IPS-18c (cell line): Measurements from ENCODE around the gene LPCAT1.

Experiments used
- H3K4me3 ChIP-seq: 2 replicates; pipeline ENCODE4 v1.7.0; 2013; ENCODE audit warnings: low read depth, mild to moderate bottlenecking, low read length, moderate library complexity; ENCODE audit not compliant: insufficient read depth
- H3K9me3 ChIP-seq: one replicate; pipeline ENCODE4 v1.6.1; 2013; ENCODE audit warnings: mild to moderate bottlenecking, low read length, moderate library complexity; ENCODE audit not compliant: control insufficient read depth, insufficient read depth

LPCAT1 gene

DNA sequence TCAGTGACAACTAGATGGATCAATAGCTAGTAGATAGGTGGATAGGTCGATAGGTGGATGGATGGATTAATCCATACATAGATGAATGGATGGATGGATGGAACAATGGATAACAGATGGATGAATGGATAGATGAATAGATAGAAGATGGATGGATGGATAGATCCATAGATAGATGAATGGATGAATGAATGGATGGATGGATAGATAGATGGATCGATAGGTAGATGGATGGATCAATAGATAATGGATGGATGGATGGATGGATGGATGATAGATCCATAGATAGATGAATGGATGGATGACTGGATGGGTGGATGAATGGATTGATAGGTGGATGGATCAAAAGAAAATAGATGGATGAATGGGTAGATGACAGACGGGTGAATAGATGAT is 83.7 kb downstream of the LPCAT1 start:
- H3K4me3 ChIP-seq, result no peak overlapping the region
- peaks cover 4% of the 10 kb centered on the region for H3K9me3 ChIP-seq

DNA sequence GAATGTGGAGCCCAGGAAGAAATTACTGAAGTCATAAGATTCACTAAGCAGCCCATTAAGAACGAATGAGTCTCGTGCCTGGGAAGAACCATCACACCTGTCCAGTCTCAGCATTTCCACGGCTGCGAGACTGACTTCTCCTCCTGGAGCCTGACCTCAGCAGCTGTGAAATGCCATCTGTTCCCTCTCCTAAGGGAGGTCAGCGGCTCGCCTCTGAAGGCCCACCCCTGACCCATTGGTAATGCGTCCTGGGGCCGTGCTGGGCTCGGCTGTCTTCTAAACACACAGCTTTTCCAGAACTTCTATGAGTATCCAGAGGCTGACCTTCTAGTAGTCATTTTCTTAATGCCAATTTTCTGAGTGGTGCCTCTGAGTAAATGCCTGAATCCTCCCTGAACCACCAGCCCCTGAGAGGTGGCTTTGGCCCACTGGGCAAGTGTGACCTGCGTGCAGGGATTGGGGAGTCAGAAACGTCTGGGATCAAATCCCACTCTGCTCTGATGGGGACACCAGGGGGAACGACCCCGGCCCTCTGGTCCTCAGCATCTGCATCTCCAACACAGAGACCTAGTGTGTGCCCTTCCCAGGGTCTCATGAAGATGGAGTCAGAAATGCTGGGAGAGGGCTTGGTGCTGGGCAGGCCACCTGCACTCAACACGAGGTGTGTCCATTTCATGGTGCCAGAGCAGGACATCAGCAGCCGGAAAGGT is 84.2 kb downstream of the LPCAT1 start:
- Histone ChIP-seq H3K9me3 (peaks cover 4% of the 10 kb centered on the region), H3K4me3 (no peak overlapping the region)

GRCh38 chr5:1438871-1439270 is 84.9 kb downstream of the LPCAT1 start:
- Histone ChIP-seq H3K9me3 (peaks cover 4% of the 10 kb centered on the region), H3K4me3 (no peak overlapping the region)

GRCh38 chr5:1437876-1438559 is 85.7 kb downstream of the LPCAT1 start:
- peaks cover 4% of the 10 kb centered on the region for H3K9me3 ChIP-seq
- H3K4me3 ChIP-seq, result no peak overlapping the region

DNA sequence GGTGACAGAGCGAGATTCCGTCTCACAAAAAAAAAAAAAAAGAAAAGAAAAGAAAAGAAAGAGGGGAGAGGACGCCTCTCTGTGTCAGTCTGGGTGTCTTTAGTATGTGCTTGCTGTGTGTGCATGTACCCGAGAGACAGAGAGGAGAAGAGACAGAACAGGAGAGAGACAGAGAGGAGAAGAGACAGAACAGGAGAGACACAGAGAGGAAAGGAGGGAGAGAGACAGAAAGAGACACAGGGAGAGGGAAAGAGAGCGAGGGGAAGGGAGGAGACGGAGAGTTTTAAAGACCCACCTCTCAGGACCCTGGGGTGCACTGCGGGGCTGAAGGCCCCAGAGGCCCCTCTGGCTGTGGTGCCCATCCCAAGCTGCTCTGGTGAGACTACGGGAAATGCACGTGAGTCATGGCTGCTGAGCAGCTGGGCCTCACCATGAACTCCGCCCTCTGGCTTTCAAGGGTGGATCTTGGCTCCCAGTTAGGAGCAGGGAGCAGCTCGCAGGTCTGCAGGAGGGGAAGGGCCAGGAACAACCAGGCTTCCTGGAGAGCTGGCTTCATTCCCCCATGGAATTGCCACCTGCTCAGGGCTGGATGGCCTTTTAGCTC is 86.4 kb downstream of the LPCAT1 start:
- H3K4me3 ChIP-seq, result no peak overlapping the region

GRCh38 chr5:1436681-1437080 is 87.1 kb downstream of the LPCAT1 start:
- no peak overlapping the region for H3K4me3 ChIP-seq
- H3K9me3 ChIP-seq, result peaks cover 8% of the 10 kb centered on the region

More for the DNA sequence above, 86.4 kb downstream of the LPCAT1 start:
- peaks cover 8% of the 10 kb centered on the region for H3K9me3 ChIP-seq

- Histone ChIP-seq H3K9me3 (peaks cover 6% of the 10 kb centered on the region), H3K4me3 (no peak overlapping the region)
Measured at GRCh38 chr5:1436036-1436435, 87.7 kb downstream of the LPCAT1 start.

DNA sequence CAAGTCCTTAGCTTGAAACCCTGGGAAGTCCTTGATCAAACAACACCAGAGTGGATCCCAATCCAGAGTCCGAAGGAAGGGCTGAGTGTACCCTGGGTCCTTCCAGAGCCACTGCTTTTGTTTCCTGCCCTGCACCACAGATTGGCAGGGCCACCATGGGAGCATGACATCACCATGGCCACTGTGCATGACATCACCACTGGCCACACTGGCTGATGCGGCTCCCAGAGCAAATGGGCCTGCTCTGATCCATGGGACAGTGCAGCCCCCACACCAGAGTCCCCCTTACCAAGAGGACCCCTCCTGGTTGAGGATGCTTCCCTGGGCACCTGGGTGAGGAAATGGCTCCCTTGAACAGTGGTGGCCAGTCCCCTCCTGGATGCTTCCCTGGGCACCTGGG is 88.4 kb downstream of the LPCAT1 start:
- Histone ChIP-seq H3K9me3 (peaks cover 6% of the 10 kb centered on the region), H3K4me3 (no peak overlapping the region)

- no peak overlapping the region for H3K4me3 ChIP-seq
- H3K9me3 ChIP-seq, result peaks cover 6% of the 10 kb centered on the region
Measured at GRCh38 chr5:1432296-1432695, 91.5 kb downstream of the LPCAT1 start.

DNA sequence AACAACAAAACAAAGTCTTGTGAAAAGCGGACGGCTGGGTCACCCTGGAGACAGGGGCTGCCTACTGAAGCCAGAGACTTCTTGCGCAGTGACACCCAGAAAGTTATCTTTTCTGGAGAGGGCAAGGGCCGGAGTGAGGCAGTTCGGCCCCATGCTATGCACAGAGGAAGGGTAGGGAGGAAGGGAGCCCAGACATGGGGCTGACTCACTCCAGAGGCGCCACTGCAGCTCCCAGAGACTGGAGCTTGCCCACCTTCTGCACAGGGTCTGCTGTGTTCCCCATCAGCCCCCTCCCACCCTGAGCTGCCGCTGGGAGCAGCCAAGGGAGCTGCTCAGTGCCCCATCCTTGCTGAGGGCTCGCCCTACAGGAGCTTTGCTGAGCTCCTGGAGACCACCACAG is 91.9 kb downstream of the LPCAT1 start:
- peaks cover 6% of the 10 kb centered on the region for H3K9me3 ChIP-seq
- no peak overlapping the region for H3K4me3 ChIP-seq

DNA sequence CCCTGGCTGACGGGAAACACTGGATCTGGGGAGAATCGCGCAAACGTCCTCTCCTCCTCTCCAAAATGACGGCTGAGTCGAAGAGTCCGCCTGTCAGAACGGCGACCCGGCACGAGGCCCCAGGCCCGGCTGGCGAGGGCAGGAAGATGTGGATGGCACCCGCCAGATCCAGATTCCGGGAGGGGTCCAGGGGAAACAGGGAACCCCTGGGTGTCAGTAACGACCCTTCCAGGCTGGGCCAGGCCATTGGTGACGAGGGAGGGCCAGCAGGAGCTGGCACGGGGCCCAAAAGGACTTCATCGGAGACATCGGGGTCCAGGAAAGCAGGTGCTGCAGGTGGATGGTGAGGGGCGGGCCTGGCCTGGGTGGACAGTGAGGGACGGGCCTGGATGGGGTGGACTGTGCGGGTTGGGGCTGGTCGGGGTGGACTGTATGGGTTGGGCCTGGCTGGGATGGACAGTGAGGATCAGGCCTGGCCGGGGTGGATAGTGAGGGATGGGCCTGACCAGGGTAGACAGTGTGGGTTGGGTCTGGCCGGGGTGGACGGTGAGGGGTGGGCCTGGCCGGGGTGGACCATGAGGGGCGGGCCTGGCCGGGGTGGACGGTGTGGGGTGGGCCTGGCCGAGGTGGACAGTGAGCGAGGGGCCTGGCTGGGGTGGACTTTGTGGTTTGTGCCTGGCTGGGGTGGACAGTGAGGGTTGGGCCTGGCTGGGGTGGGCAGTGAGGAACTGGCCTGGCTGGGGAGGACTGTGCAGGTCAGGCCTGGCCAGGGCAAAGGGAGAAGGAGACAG is 92.5 kb downstream of the LPCAT1 start:
- H3K4me3 ChIP-seq, result no peak overlapping the region
- H3K9me3 ChIP-seq, result peaks cover 6% of the 10 kb centered on the region

GRCh38 chr5:1430121-1430795 is 93.5 kb downstream of the LPCAT1 start:
- Histone ChIP-seq H3K9me3 (peaks cover 6% of the 10 kb centered on the region), H3K4me3 (no peak overlapping the region)

DNA sequence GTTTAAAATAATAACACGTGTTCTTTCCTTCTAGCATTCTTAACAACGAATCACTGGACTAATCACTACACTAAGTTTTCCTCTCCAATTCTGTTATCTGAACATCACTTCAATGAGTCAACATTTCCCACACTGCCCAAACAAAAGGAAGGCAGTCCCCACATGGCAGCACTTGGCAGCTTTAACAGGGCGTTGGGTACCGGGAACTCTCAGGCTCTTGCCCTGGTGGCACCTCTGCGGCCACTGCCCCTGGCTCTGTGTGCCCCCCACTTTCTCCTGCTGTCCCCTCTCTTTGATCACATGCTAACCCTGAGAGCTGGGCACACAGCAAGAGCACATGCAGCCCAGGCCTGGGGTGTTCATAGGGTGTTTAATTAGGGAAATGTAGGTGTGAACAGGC is 94.3 kb downstream of the LPCAT1 start:
- Histone ChIP-seq H3K4me3 (no peak overlapping the region), H3K9me3 (peaks cover 6% of the 10 kb centered on the region)

DNA sequence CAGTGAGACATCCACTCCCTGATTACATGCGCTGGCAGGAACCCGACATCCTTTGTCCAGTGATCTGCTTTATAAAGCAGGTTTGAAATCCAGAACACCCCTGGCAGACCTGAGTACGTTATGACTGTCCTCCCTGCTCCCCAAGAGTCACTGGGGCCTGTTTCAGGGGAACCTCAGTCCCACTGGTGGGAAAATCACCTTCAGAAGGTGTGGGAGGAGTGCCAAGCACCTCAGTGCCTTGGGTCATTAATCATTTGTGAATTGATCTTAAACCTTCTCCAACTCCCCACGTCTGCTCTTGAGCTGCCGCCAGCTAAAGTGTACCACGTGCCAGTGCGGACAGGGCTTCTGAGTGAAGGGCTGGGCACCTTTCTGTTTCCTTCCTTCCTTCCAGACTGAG is 94.7 kb downstream of the LPCAT1 start:
- H3K9me3 ChIP-seq, result peaks cover 6% of the 10 kb centered on the region

DNA sequence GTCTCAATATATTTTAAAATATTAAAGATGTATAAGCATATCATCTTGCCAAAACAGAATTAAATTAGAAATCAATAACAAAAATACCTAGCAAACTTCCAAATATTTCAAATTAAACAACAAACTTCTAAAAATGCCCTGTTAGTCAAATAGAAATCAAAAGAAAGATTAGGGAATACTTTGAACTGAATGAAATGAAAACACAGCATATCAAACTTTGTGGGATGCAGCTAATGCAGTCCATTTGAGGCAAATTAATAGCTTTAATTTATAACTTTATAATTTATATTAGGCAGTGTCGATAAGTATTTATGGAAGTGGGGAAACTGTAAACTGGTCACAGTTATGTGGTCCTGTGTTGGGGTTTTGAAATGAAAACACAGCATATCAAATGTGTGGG is 95.7 kb downstream of the LPCAT1 start:
- H3K4me3 ChIP-seq, result no peak overlapping the region
- H3K9me3 ChIP-seq, result peaks cover 6% of the 10 kb centered on the region

More for the DNA sequence above, 94.7 kb downstream of the LPCAT1 start:
- H3K4me3 ChIP-seq, result no peak overlapping the region

DNA sequence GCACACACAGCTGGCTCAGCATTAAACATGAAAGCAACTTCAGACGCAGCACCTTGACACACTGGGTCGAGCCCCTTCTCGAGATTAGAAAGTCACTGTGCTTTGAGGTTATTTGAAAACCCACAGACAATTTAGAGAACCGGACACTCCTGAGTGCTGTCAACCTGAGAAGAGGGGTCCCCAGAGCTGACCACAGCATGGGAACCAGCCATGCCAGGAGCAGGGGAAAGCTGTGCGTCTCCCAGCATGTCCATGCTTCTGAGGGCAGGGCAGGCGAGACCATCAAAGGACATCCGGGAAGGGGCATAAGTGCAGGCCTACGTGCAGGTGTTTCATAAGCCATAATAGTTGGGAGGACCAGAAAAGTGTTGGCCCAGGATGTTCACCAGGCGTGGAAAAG is 99.0 kb downstream of the LPCAT1 start:
- H3K4me3 ChIP-seq, result no peak overlapping the region
- H3K9me3 ChIP-seq, result no peaks in the 10 kb centered on the region
